HepG2 (cell line): Measurements from ENCODE around the gene LMTK2. TPM values are rescaled to one million over a fixed set of nuclear protein-coding genes. Genes with fewer than 3 reads are reported as not detected.
A peak's percentile ranks its signal among the peaks of the same experiment; 100 is the strongest.

Experiments
- DR1 ChIP-seq: sonication (generic); formaldehyde crosslinking; IDR thresholded peaks from 2 replicates; pipeline ENCODE4 v1.8.0; 2021; ENCODE audit warnings: mild to moderate bottlenecking, missing genetic modification reagents, inconsistent platforms
- FOXJ3 ChIP-seq: sonication (generic); formaldehyde crosslinking; IDR thresholded peaks from 2 replicates; pipeline ENCODE4 v1.4.0; 2020; ENCODE audit warnings: missing genetic modification reagents, mild to moderate bottlenecking, borderline replicate concordance
- GATAD2A ChIP-seq: IDR thresholded peaks from 2 replicates; pipeline ENCODE4 v1.6.1; 2016
- ISL2 ChIP-seq: sonication (generic); formaldehyde crosslinking; IDR thresholded peaks from 2 replicates; pipeline ENCODE4 v1.5.0; 2020; ENCODE audit warnings: missing genetic modification reagents
- MEF2D ChIP-seq: sonication (generic); formaldehyde crosslinking; IDR thresholded peaks from 2 replicates; pipeline ENCODE4 v1.5.1; 2020; ENCODE audit warnings: mild to moderate bottlenecking, missing genetic modification reagents
- NCOA2 ChIP-seq: sonication (generic); formaldehyde crosslinking; IDR thresholded peaks from 2 replicates; pipeline ENCODE4 v1.8.0; 2022; ENCODE audit warnings: inconsistent platforms
- NCOR1 ChIP-seq: fragments of 200-600 bp; sonication (generic); IDR thresholded peaks from 2 replicates; pipeline ENCODE4 v1.7.0; 2017; ENCODE audit warnings: antibody characterized with exemption, low read length, borderline replicate concordance
- NFE2L1 ChIP-seq: sonication (generic); formaldehyde crosslinking; IDR thresholded peaks from 2 replicates; pipeline ENCODE4 v1.4.0; 2020; ENCODE audit warnings: missing genetic modification reagents, mild to moderate bottlenecking, borderline replicate concordance
- PLRG1 ChIP-seq: fragments of 450-650 bp; conservative IDR thresholded peaks from 2 replicates; pipeline ENCODE4 v1.6.1; 2016
- TCF7 ChIP-seq: sonication (generic); IDR thresholded peaks from 2 replicates; pipeline ENCODE4 v1.6.1; 2016; ENCODE audit warnings: antibody characterized with exemption, low read depth
- ZMYM2 ChIP-seq: sonication (generic); formaldehyde crosslinking; IDR thresholded peaks from 2 replicates; pipeline ENCODE4 v1.8.0; 2022; ENCODE audit warnings: mild to moderate bottlenecking, missing genetic modification reagents
- ZNF12 ChIP-seq: sonication (generic); formaldehyde crosslinking; IDR thresholded peaks from 2 replicates; pipeline ENCODE4 v1.5.0; 2020; ENCODE audit warnings: missing genetic modification reagents
- ZNF33B ChIP-seq: sonication (generic); formaldehyde crosslinking; IDR thresholded peaks from 2 replicates; pipeline ENCODE4 v1.5.1; 2020; ENCODE audit warnings: mild to moderate bottlenecking, missing genetic modification reagents
- ZNF550 ChIP-seq: sonication (generic); formaldehyde crosslinking; IDR thresholded peaks from 2 replicates; pipeline ENCODE4 v1.4.0; 2020; ENCODE audit warnings: mild to moderate bottlenecking, missing genetic modification reagents, borderline replicate concordance
- ZNF724P ChIP-seq: sonication (generic); formaldehyde crosslinking; IDR thresholded peaks from 2 replicates; pipeline ENCODE4 v1.8.0; 2022; ENCODE audit warnings: missing genetic modification reagents, borderline replicate concordance
- ZNF782 ChIP-seq: sonication (generic); formaldehyde crosslinking; IDR thresholded peaks from 2 replicates; pipeline ENCODE4 v1.4.0; 2020; ENCODE audit warnings: missing genetic modification reagents, mild to moderate bottlenecking, borderline replicate concordance
- polyA plus RNA-seq, 8 experiments: library from polyadenylated mRNA; depleted of rRNA in 3 of 8; stranded (reverse) in 7 of 8; unstranded in 1 of 8; fragments of >200 nt; fragmentation: Illumina TruSeq in 4 of 8; extraction: Trizol in 4 of 8; gene quantifications; 2 replicates each; pipeline versions ENCODE4 v1.2.1 to v1.2.3, GENCODE V29; 2011 to 2016; ENCODE audit warnings: low read depth in 4 of 8, missing spikeins in 1 of 8, mixed read lengths in 1 of 8; ENCODE audit not compliant: insufficient read depth in 1 of 8
- total RNA-seq, 5 experiments: library from RNA; depleted of rRNA; stranded (reverse); fragments of >200 nt; fragmentation: Illumina TruSeq; extraction: Trizol; gene quantifications; 2 replicates each; pipeline ENCODE4 v1.2.3, GENCODE V29; 2016; ENCODE audit warnings: low read depth in 1 of 5
- TF ChIP-seq, protein P1 (sequence below): sonication (generic); formaldehyde crosslinking; IDR thresholded peaks from 2 replicates; pipeline ENCODE4 v1.5.1; 2020; ENCODE audit warnings: mild to moderate bottlenecking, missing genetic modification reagents, moderate library complexity
- TF ChIP-seq, protein P2 (sequence below): sonication (generic); formaldehyde crosslinking; IDR thresholded peaks from 2 replicates; pipeline ENCODE4 v1.4.0; 2020; ENCODE audit warnings: missing genetic modification reagents
- TF ChIP-seq, protein P3 (sequence below): sonication (generic); formaldehyde crosslinking; IDR thresholded peaks from 2 replicates; pipeline ENCODE4 v1.5.0; 2020; ENCODE audit warnings: mild to moderate bottlenecking, missing genetic modification reagents
- TF ChIP-seq, protein P4 (sequence below): IDR thresholded peaks from 2 replicates; pipeline ENCODE4 v1.6.1; 2012; ENCODE audit warnings: low read length, improper control_type of control experiment

Gene LMTK2
- total and polyA plus RNA-seq, 2 of the 13 experiments (the other 11 are each of a cell fraction or from before 2014, with no cell fraction given), result 9.5 to 11.7 TPM

DNA sequence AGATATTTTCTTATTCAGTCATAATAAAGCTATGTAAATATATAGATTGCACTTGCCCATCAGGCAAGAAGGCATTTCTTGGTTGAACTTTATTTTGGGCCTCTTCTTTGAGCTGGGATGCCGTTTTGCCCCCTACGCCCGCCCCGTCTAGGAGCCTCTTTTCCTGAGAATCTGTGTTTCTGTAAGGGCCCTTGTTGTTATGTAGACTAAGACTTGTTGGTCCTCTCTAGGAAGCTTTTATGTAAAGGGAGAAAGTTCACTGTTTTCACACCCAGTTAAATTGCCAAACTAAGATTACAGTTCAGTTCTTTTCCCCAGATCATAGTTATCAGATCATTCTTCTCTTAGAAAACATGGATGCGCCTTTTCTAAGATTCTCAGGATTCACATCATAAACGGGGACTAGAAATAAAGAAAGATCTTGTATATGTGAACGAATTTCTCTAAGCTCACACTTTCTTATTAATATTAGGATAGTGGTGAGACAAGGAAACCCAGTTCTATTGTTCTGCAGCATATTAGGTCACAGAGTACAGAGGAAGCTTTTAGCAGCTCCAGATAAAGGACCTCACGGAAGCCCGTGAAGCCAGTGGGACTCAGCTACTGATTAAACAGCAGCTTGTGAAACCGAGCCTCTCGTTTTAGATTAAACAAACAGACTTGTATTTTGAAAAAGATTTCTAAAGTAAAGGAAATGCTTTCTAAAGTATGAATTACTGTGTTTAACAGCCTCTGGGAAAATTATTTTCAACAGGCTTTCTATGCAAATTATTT is 3.8 kb downstream of the LMTK2 start (continued):
- TF ChIP-seq, protein P1, sequence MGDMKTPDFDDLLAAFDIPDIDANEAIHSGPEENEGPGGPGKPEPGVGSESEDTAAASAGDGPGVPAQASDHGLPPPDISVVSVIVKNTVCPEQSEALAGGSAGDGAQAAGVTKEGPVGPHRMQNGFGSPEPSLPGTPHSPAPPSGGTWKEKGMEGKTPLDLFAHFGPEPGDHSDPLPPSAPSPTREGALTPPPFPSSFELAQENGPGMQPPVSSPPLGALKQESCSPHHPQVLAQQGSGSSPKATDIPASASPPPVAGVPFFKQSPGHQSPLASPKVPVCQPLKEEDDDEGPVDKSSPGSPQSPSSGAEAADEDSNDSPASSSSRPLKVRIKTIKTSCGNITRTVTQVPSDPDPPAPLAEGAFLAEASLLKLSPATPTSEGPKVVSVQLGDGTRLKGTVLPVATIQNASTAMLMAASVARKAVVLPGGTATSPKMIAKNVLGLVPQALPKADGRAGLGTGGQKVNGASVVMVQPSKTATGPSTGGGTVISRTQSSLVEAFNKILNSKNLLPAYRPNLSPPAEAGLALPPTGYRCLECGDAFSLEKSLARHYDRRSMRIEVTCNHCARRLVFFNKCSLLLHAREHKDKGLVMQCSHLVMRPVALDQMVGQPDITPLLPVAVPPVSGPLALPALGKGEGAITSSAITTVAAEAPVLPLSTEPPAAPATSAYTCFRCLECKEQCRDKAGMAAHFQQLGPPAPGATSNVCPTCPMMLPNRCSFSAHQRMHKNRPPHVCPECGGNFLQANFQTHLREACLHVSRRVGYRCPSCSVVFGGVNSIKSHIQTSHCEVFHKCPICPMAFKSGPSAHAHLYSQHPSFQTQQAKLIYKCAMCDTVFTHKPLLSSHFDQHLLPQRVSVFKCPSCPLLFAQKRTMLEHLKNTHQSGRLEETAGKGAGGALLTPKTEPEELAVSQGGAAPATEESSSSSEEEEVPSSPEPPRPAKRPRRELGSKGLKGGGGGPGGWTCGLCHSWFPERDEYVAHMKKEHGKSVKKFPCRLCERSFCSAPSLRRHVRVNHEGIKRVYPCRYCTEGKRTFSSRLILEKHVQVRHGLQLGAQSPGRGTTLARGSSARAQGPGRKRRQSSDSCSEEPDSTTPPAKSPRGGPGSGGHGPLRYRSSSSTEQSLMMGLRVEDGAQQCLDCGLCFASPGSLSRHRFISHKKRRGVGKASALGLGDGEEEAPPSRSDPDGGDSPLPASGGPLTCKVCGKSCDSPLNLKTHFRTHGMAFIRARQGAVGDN (CRISPR knock-in tag), result no peak
- TF ChIP-seq ZNF550 (CRISPR knock-in tag), result no peak
- no peak for TF ChIP-seq PLRG1
- TF ChIP-seq ZNF782 (CRISPR knock-in tag), result no peak
- no peak for TF ChIP-seq NCOR1
- TF ChIP-seq, protein P2, sequence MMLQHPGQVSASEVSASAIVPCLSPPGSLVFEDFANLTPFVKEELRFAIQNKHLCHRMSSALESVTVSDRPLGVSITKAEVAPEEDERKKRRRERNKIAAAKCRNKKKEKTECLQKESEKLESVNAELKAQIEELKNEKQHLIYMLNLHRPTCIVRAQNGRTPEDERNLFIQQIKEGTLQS, result no peak
- 0 out of 2 replicates have a peak, but pooled peaks have one; percentile 27 for TF ChIP-seq FOXJ3 (CRISPR knock-in tag)
- TF ChIP-seq ZMYM2 (CRISPR knock-in tag), result no peak
- TF ChIP-seq DR1 (CRISPR knock-in tag), result no peak
- TF ChIP-seq, protein P3, sequence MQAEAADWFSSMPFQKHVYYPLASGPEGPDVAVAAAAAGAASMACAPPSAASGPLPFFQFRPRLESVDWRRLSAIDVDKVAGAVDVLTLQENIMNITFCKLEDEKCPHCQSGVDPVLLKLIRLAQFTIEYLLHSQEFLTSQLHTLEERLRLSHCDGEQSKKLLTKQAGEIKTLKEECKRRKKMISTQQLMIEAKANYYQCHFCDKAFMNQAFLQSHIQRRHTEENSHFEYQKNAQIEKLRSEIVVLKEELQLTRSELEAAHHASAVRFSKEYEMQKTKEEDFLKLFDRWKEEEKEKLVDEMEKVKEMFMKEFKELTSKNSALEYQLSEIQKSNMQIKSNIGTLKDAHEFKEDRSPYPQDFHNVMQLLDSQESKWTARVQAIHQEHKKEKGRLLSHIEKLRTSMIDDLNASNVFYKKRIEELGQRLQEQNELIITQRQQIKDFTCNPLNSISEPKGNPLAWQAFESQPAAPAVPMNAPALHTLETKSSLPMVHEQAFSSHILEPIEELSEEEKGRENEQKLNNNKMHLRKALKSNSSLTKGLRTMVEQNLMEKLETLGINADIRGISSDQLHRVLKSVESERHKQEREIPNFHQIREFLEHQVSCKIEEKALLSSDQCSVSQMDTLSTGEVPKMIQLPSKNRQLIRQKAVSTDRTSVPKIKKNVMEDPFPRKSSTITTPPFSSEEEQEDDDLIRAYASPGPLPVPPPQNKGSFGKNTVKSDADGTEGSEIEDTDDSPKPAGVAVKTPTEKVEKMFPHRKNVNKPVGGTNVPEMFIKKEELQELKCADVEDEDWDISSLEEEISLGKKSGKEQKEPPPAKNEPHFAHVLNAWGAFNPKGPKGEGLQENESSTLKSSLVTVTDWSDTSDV (CRISPR knock-in tag), result no peak
- no peak for TF ChIP-seq ZNF33B (CRISPR knock-in tag)
- TF ChIP-seq NCOA2 (CRISPR knock-in tag), result 0 out of 2 replicates have a peak, but pooled peaks have one; percentile 44
- TF ChIP-seq ISL2 (CRISPR knock-in tag), result peak; percentile 66
- TF ChIP-seq TCF7, result peak; percentile 29
- TF ChIP-seq GATAD2A (CRISPR knock-in tag), result peak; percentile 50; the same call in 1 of the 2 replicates
- TF ChIP-seq, protein P4, sequence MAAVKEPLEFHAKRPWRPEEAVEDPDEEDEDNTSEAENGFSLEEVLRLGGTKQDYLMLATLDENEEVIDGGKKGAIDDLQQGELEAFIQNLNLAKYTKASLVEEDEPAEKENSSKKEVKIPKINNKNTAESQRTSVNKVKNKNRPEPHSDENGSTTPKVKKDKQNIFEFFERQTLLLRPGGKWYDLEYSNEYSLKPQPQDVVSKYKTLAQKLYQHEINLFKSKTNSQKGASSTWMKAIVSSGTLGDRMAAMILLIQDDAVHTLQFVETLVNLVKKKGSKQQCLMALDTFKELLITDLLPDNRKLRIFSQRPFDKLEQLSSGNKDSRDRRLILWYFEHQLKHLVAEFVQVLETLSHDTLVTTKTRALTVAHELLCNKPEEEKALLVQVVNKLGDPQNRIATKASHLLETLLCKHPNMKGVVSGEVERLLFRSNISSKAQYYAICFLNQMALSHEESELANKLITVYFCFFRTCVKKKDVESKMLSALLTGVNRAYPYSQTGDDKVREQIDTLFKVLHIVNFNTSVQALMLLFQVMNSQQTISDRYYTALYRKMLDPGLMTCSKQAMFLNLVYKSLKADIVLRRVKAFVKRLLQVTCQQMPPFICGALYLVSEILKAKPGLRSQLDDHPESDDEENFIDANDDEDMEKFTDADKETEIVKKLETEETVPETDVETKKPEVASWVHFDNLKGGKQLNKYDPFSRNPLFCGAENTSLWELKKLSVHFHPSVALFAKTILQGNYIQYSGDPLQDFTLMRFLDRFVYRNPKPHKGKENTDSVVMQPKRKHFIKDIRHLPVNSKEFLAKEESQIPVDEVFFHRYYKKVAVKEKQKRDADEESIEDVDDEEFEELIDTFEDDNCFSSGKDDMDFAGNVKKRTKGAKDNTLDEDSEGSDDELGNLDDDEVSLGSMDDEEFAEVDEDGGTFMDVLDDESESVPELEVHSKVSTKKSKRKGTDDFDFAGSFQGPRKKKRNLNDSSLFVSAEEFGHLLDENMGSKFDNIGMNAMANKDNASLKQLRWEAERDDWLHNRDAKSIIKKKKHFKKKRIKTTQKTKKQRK, result no peak
- TF ChIP-seq NFE2L1 (CRISPR knock-in tag), result no peak
- TF ChIP-seq MEF2D, result no peak
- TF ChIP-seq ZNF724P (CRISPR knock-in tag), result no peak
- peak; percentile 74; the same call in 1 of the 2 replicates for TF ChIP-seq ZNF12 (CRISPR knock-in tag)
